Caco-2 (cell line): ENCODE results near the gene TLL1. TPM values are rescaled to one million over a fixed set of nuclear protein-coding genes. Genes with fewer than 3 reads are reported as not detected.

Source experiments
- BruUV-seq: library from RNA; stranded (reverse); fragments of 400-500 nt; replicated peaks from 2 replicates; lab custom pipeline; 2021; lab: Mats Ljungman, UMichigan
- CTCF ChIA-PET: fragments of 300-600 bp; sonication (Branson Sonifier 250); formaldehyde crosslinking; loops from one replicate; lab custom pipeline; 2022; ENCODE audit warnings: antibody characterized with exemption; lab: Charles Lee
- POLR2A ChIA-PET: fragments of 300-600 bp; sonication (Branson Sonifier 250); formaldehyde crosslinking; loops from one replicate; lab custom pipeline; 2022; ENCODE audit warnings: antibody characterized with exemption; lab: Charles Lee
- DNase-seq, 2 experiments: peaks; one replicate each; pipeline versions ENCODE4 v3.0.0 to v3.0.0-alpha.2; 2020 to 2022
- H3K27me3 ChIP-seq: replicated peaks from 2 replicates; pipeline ENCODE4 v1.6.0; 2011; ENCODE audit warnings: low read length; ENCODE audit not compliant: control insufficient read depth, insufficient read depth
- H3K36me3 ChIP-seq: 2 replicates; pipeline ENCODE4 v1.5.1; 2011; ENCODE audit warnings: low read length; ENCODE audit not compliant: control insufficient read depth, insufficient read depth
- H3K4me1 ChIP-seq: fragments of 250-450 bp; sonication (Bioruptor Pico); 2 replicates; pipeline ENCODE4 v1.5.1; 2020; ENCODE audit warnings: mild to moderate bottlenecking
- H3K4me3 ChIP-seq: 2 replicates; pipeline ENCODE4 v1.5.1; 2011; ENCODE audit warnings: low read depth, mild to moderate bottlenecking, control low read depth, low read length
- H3K9me3 ChIP-seq: fragments of 250-450 bp; sonication (Bioruptor Pico); 2 replicates; pipeline ENCODE4 v1.5.1; 2020; ENCODE audit warnings: mild to moderate bottlenecking, moderate library complexity
- H3K27ac Mint-ChIP-seq: one replicate; pipeline ENCODE4 v1.8.0; 2022; ENCODE audit warnings: mixed read lengths; ENCODE audit not compliant: unreplicated experiment
- H3K27me3 Mint-ChIP-seq: one replicate; pipeline ENCODE4 v1.8.0; 2022; ENCODE audit warnings: mixed read lengths; ENCODE audit not compliant: insufficient read depth, unreplicated experiment
- H3K36me3 Mint-ChIP-seq: one replicate; pipeline ENCODE4 v1.8.0; 2022; ENCODE audit warnings: mild to moderate bottlenecking, mixed read lengths; ENCODE audit not compliant: insufficient read depth, unreplicated experiment
- H3K4me1 Mint-ChIP-seq: one replicate; pipeline ENCODE4 v1.8.0; 2022; ENCODE audit warnings: low read depth, mixed read lengths; ENCODE audit not compliant: unreplicated experiment
- H3K4me3 Mint-ChIP-seq: one replicate; pipeline ENCODE4 v1.8.0; 2022; ENCODE audit warnings: mild to moderate bottlenecking, moderate library complexity, mixed read lengths; ENCODE audit not compliant: unreplicated experiment
- H3K9me3 Mint-ChIP-seq: one replicate; pipeline ENCODE4 v1.8.0; 2022; ENCODE audit warnings: mixed read lengths; ENCODE audit not compliant: unreplicated experiment
- CTCF ChIP-seq, 2 experiments: fragments of 200-600 bp in 1 of 2; IDR thresholded peaks; 1 replicate in 1 of 2; 2 replicates in 1 of 2; pipeline versions ENCODE4 v1.5.1 to v1.8.0; 2011 to 2022; ENCODE audit warnings: antibody characterized with exemption in 1 of 2, control low read depth in 1 of 2, inconsistent platforms in 1 of 2, low read depth in 1 of 2, low read length in 1 of 2, mild to moderate bottlenecking in 1 of 2, moderate library complexity in 1 of 2; ENCODE audit not compliant: insufficient read depth in 1 of 2, severe bottlenecking in 1 of 2, unreplicated experiment in 1 of 2
- intact Hi-C: fragments of 100-400 bp; cut with micrococcal nuclease; formaldehyde crosslinking; loops from one replicate; pipeline ENCODE4 v1.10.0; 2022; ENCODE audit not compliant: unreplicated experiment
- total RNA-seq: library from RNA; stranded (reverse); gene quantifications from 2 replicates; pipeline ENCODE4 v1.2.3, GENCODE V29; 2022

The TLL1 gene
- total RNA-seq, 1 experiment from 2014 or later, result 14.2 TPM

- peak in 1 of 2 experiments; percentile 25 for DNase-seq
- no peak overlapping the region for H3K4me3 ChIP-seq
- H3K36me3 Mint-ChIP-seq, result no peaks in the 10 kb centered on the region
- TF ChIP-seq CTCF (IDR thresholded peaks at IDR 0.05; ENCODE audit: insufficient read depth in 1 of 2, low read depth in 1 of 2, low read length in 1 of 2, severe bottlenecking in 1 of 2, unreplicated experiment in 1 of 2), result peak in 1 of 2 experiments; percentile 35
- H3K27me3 ChIP-seq, result no peaks in the 10 kb centered on the region
- H3K9me3 ChIP-seq, result no peaks in the 10 kb centered on the region
- POLR2A ChIA-PET, result no interaction called here
- CTCF ChIA-PET, result interaction anchor here (0.7 to 1.2 kb wide), 2 partner anchors 227 to 371 kb away, joined by 3 to 5 read pairs; no protein-coding TSS in a partner anchor
- intact Hi-C loops, result loop anchor here (1.0 to 5.0 kb wide), 3 partner anchors 228 to 371 kb away; no protein-coding TSS in a partner anchor
- no peaks in the 10 kb centered on the region for H3K36me3 ChIP-seq
- no peak overlapping the region for H3K4me3 Mint-ChIP-seq
- H3K4me1 Mint-ChIP-seq, result peaks cover 7% of the 10 kb centered on the region
- no TSS peak for BruUV-seq
- no peak overlapping the region for H3K27ac Mint-ChIP-seq
- no peaks in the 10 kb centered on the region for H3K27me3 Mint-ChIP-seq
- no peaks in the 10 kb centered on the region for H3K4me1 ChIP-seq
- H3K9me3 Mint-ChIP-seq, result no peaks in the 10 kb centered on the region
Observed at GRCh38 chr4:165864271-165864670, 8.8 kb upstream of the TLL1 start.

- BruUV-seq, result no TSS peak
- no peaks in the 10 kb centered on the region for H3K36me3 Mint-ChIP-seq
- POLR2A ChIA-PET, result no interaction called here
Observed at GRCh38 chr4:165866019-165866650, 6.9 kb upstream of the TLL1 start.

GRCh38 chr4:165867961-165868360 lies 5.1 kb upstream of the TLL1 start:
- Mint-ChIP-seq H3K4me3 (no peak overlapping the region), H3K9me3 (no peaks in the 10 kb centered on the region), H3K27me3 (peaks cover 3% of the 10 kb centered on the region), H3K4me1 (peaks cover 7% of the 10 kb centered on the region), H3K27ac (no peak overlapping the region), H3K36me3 (no peaks in the 10 kb centered on the region)
- BruUV-seq, result no TSS peak
- H3K4me1 ChIP-seq, result no peaks in the 10 kb centered on the region
- H3K36me3 ChIP-seq, result no peaks in the 10 kb centered on the region
- no peaks in the 10 kb centered on the region for H3K27me3 ChIP-seq
- no peak overlapping the region for H3K4me3 ChIP-seq
- ChIA-PET POLR2A (interaction anchor here (0.5 kb wide), 1 partner anchor 755 kb away, joined by 3 read pairs; the partner anchor contains the start of gene TMEM192), CTCF (no interaction called here)
- no peak for DNase-seq
- H3K9me3 ChIP-seq, result no peaks in the 10 kb centered on the region
- TF ChIP-seq CTCF (IDR thresholded peaks at IDR 0.05; ENCODE audit: insufficient read depth in 1 of 2, low read depth in 1 of 2, low read length in 1 of 2, severe bottlenecking in 1 of 2, unreplicated experiment in 1 of 2), result no peak
- intact Hi-C loops, result no loop called here

More at GRCh38 chr4:165866019-165866650, 6.9 kb upstream of the TLL1 start:
- CTCF ChIA-PET, result no interaction called here
- Mint-ChIP-seq H3K4me3 (no peak overlapping the region), H3K27me3 (peaks cover 3% of the 10 kb centered on the region), H3K27ac (no peak overlapping the region), H3K4me1 (peaks cover 7% of the 10 kb centered on the region), H3K9me3 (no peaks in the 10 kb centered on the region)
- H3K27me3 ChIP-seq, result no peaks in the 10 kb centered on the region
- no peaks in the 10 kb centered on the region for H3K9me3 ChIP-seq
- TF ChIP-seq CTCF (IDR thresholded peaks at IDR 0.05; ENCODE audit: insufficient read depth in 1 of 2, low read depth in 1 of 2, low read length in 1 of 2, severe bottlenecking in 1 of 2, unreplicated experiment in 1 of 2), result no peak
- no peak for DNase-seq
- no peaks in the 10 kb centered on the region for H3K36me3 ChIP-seq
- H3K4me1 ChIP-seq, result no peaks in the 10 kb centered on the region
- no peak overlapping the region for H3K4me3 ChIP-seq
- intact Hi-C loops, result no loop called here
